Keratinocyte (primary cell): Measurements from ENCODE around the gene SNCAIP. TPM values are rescaled to one million over a fixed set of nuclear protein-coding genes. Genes with fewer than 3 reads are reported as not detected.

Experiments used
- DNase-seq: peaks from one replicate; pipeline ENCODE4 v3.0.0-alpha.2; 2011; ENCODE audit warnings: low read depth, missing footprints, low spot score
- FAIRE-seq: peaks from 2 replicates; lab custom pipeline; 2011; peaks lifted over from hg19 to GRCh38; lab: Jason Lieb, UNC
- H2AFZ ChIP-seq: 2 replicates; pipeline ENCODE4 v1.6.0; 2012; ENCODE audit warnings: low read length, control low read depth, inconsistent platforms; ENCODE audit not compliant: control insufficient read depth
- H3K27ac ChIP-seq: 2 replicates; pipeline ENCODE4 v1.5.1; 2011; ENCODE audit warnings: low read length; ENCODE audit not compliant: control insufficient read depth, insufficient read depth
- H3K27me3 ChIP-seq: 3 replicates; pipeline ENCODE4 v1.6.0; 2011; ENCODE audit warnings: low read length; ENCODE audit not compliant: control insufficient read depth, insufficient read depth; ENCODE audit errors: extremely low read depth
- H3K36me3 ChIP-seq, 2 experiments: 2 replicates in 1 of 2; 3 replicates in 1 of 2; pipeline ENCODE4 v1.5.1; 2011; ENCODE audit warnings: low read length in 2 of 2, mild to moderate bottlenecking in 1 of 2; ENCODE audit not compliant: control insufficient read depth in 2 of 2, insufficient read depth in 2 of 2; ENCODE audit errors: extremely low read depth in 1 of 2
- H3K4me1 ChIP-seq: 3 replicates; pipeline ENCODE4 v1.5.1; 2011; ENCODE audit warnings: low read length; ENCODE audit not compliant: control insufficient read depth, insufficient read depth; ENCODE audit errors: extremely low read depth
- H3K4me2 ChIP-seq: 3 replicates; pipeline ENCODE4 v1.6.0; 2011; ENCODE audit warnings: low read depth, low read length; ENCODE audit not compliant: control insufficient read depth, insufficient read depth; ENCODE audit errors: extremely low read depth
- H3K4me3 ChIP-seq, 3 experiments: fragments of 200-600 bp in 1 of 3; sonication (generic) in 1 of 3; 2 replicates in 2 of 3; 3 replicates in 1 of 3; pipeline ENCODE4 v1.5.1; 2011 to 2016; ENCODE audit warnings: low read length in 3 of 3, mild to moderate bottlenecking in 3 of 3, control low read depth in 2 of 3, inconsistent platforms in 1 of 3, low read depth in 1 of 3, mixed read lengths in 1 of 3, mixed run types in 1 of 3, moderate library complexity in 1 of 3; ENCODE audit not compliant: control insufficient read depth in 2 of 3, insufficient read depth in 2 of 3; ENCODE audit errors: extremely low read depth in 1 of 3
- H3K79me2 ChIP-seq: 2 replicates; pipeline ENCODE4 v1.6.0; 2012; ENCODE audit warnings: low read length; ENCODE audit not compliant: control insufficient read depth, insufficient read depth
- H3K9ac ChIP-seq: 3 replicates; pipeline ENCODE4 v1.6.0; 2011; ENCODE audit warnings: low read length; ENCODE audit not compliant: control insufficient read depth, insufficient read depth; ENCODE audit errors: extremely low read depth
- H3K9me1 ChIP-seq: 3 replicates; pipeline ENCODE4 v1.6.0; 2011; ENCODE audit warnings: low read length; ENCODE audit not compliant: control insufficient read depth, insufficient read depth; ENCODE audit errors: extremely low read depth
- H3K9me3 ChIP-seq: 2 replicates; pipeline ENCODE4 v1.5.1; 2012; ENCODE audit warnings: low read depth, low read length; ENCODE audit not compliant: control insufficient read depth
- H4K20me1 ChIP-seq: 3 replicates; pipeline ENCODE4 v1.6.0; 2011; ENCODE audit warnings: low read length; ENCODE audit not compliant: control insufficient read depth, insufficient read depth; ENCODE audit errors: extremely low read depth
- CTCF ChIP-seq, 3 experiments: IDR thresholded peaks in 1 of 3; conservative IDR thresholded peaks in 1 of 3; optimal IDR thresholded peaks in 1 of 3; 2 replicates in 2 of 3; 3 replicates in 1 of 3; pipeline versions ENCODE3 to v1.5.1; 2011; ENCODE audit warnings: low read length in 3 of 3, mild to moderate bottlenecking in 3 of 3, moderate library complexity in 2 of 3, control low read depth in 1 of 3, inconsistent platforms in 1 of 3; ENCODE audit not compliant: insufficient read depth in 2 of 3; ENCODE audit errors: extremely low read depth in 1 of 3
- EZH2 ChIP-seq: IDR thresholded peaks from one replicate; pipeline ENCODE4 v1.6.1; 2012; ENCODE audit warnings: inconsistent platforms, mild to moderate bottlenecking, low read length, moderate library complexity
- dilution Hi-C: fragments of 300-500 bp; cut with MboI; formaldehyde crosslinking; loops from one replicate; pipeline ENCODE4 v1.7.0; 2020; ENCODE audit warnings: low sequenced_read_pairs; ENCODE audit not compliant: extremely low pct_ligation_motif_present
- polyA plus RNA-seq, 5 experiments: library from polyadenylated mRNA; depleted of rRNA in 3 of 5; stranded (reverse) in 3 of 5; stranded (forward) in 1 of 5; unstranded in 1 of 5; fragments of >200 nt; gene quantifications; 1 replicate in 1 of 5; 2 replicates in 3 of 5; 3 replicates in 1 of 5; pipeline versions ENCODE4 v1.2.1 to v1.2.3, GENCODE V29; 2011 to 2012; ENCODE audit warnings: missing spikeins in 2 of 5, low read depth in 1 of 5, low replicate concordance in 1 of 5

Gene SNCAIP
- polyA plus RNA-seq, 1 donor (not counting 4 experiments of a cell fraction or from before 2014, with no cell fraction given), result not detected

- Histone ChIP-seq H3K4me3 (no peak overlapping the region), H4K20me1 (no peaks in the 10 kb centered on the region), H3K36me3 (no peaks in the 10 kb centered on the region), H3K9ac (no peak overlapping the region), H3K4me1 (no peaks in the 10 kb centered on the region), H3K79me2 (no peaks in the 10 kb centered on the region), H3K4me2 (no peak overlapping the region), H3K9me3 (no peaks in the 10 kb centered on the region), H2AFZ (no peak overlapping the region), H3K9me1 (no peaks in the 10 kb centered on the region), H3K27ac (no peak overlapping the region), H3K27me3 (no peaks in the 10 kb centered on the region)
- dilution Hi-C loops, result no loop called here
- no peak for TF ChIP-seq EZH2
- no peak for TF ChIP-seq CTCF (optimal IDR thresholded peaks at IDR 0.05 in 1 of 3, IDR thresholded peaks at IDR 0.05 in 1 of 3, conservative IDR thresholded peaks at IDR 0.05 in 1 of 3; ENCODE audit: extremely low read depth in 1 of 3, insufficient read depth in 2 of 3, low read length in 3 of 3)
- FAIRE-seq (no peak), DNase-seq (no peak)
Measured at GRCh38 chr5:122356855-122357254, 44.8 kb downstream of the SNCAIP start.

- Histone ChIP-seq H3K27me3 (no peaks in the 10 kb centered on the region), H2AFZ (no peak overlapping the region), H3K4me3 (no peak overlapping the region), H3K9me1 (no peaks in the 10 kb centered on the region), H3K79me2 (no peaks in the 10 kb centered on the region), H3K4me1 (no peaks in the 10 kb centered on the region), H4K20me1 (no peaks in the 10 kb centered on the region), H3K9ac (no peak overlapping the region), H3K9me3 (no peaks in the 10 kb centered on the region), H3K4me2 (no peak overlapping the region), H3K27ac (no peak overlapping the region), H3K36me3 (no peaks in the 10 kb centered on the region)
- no peak for TF ChIP-seq CTCF (optimal IDR thresholded peaks at IDR 0.05 in 1 of 3, IDR thresholded peaks at IDR 0.05 in 1 of 3, conservative IDR thresholded peaks at IDR 0.05 in 1 of 3; ENCODE audit: extremely low read depth in 1 of 3, insufficient read depth in 2 of 3, low read length in 3 of 3)
- TF ChIP-seq EZH2, result no peak
- dilution Hi-C loops, result no loop called here
- DNase-seq (no peak), FAIRE-seq (no peak)
Measured at GRCh38 chr5:122358372-122358979, 46.4 kb downstream of the SNCAIP start.
